ENCODE results near the gene UBAC2. TPM values are rescaled to one million over a fixed set of nuclear protein-coding genes. Genes with fewer than 3 reads are reported as not detected.

Gene UBAC2
- total and polyA plus RNA-seq, 2 of the 4 experiments (the other 2 are of a cell fraction): 20.8 to 36.3 TPM

DNA sequence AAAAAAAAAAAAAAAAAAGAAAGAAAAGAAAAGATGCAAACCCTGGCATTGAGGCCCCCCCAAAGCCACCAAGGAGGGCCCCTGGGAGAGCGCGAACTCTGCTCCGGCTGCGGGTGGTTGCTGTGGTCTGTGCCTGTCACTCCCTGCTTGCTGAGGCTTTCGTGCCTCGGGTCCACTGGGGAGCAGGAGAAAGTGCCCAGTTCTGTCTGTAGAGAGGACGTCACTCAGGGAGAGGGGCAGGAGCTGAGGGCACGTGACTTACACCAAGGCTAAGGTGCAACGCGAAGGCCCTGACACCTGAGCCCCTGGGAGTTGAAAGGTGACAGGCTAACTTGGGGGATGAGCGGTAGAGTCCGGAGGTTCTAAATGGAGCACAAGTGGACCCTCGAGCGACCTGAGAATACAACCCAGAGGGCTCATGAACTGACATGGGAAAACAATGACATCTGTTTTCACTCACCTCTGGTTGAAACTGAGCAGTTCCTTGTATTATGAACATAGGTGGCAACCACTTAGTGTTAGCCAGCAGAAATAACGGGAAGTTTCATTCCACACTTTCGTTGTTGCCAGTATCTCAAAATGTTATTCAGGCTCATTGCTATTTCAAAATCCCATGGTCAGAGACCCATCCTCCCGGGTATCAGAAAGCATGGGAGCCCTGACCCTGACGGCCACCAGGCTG lies 231.4 kb downstream of the UBAC2 start:
- Histone ChIP-seq H4K8ac (ENCODE audit: low read depth in 2 of 2, low read length in 2 of 2) (peak overlapping the region in 1 of 2 experiments; percentile 0; a peak in 1 of 4 replicates), H3K23ac (ENCODE audit: low read depth, low read length) (no peak overlapping the region), H3K14ac (replicated peaks; ENCODE audit: low read depth, low read length) (no peak overlapping the region), H2AFZ (replicated peaks; ENCODE audit: low read length, poor library complexity) (peak overlapping the region; percentile 87), H3K36me3 (ENCODE audit: control insufficient read depth, insufficient read depth, low read length) (no peaks in the 10 kb centered on the region), H2BK120ac (ENCODE audit: low read depth, low read length) (peak overlapping the region; percentile 48; the same call in 1 of the 2 replicates), H2BK20ac (ENCODE audit: low read depth, low read length) (0 out of 2 replicates have a peak overlapping the region, but pooled peaks have one; percentile 11), H4K20me1 (ENCODE audit: insufficient read depth, low read length) (no peaks in the 10 kb centered on the region), H3K9me3 (ENCODE audit: control insufficient read depth, insufficient read depth, low read length) (no peaks in the 10 kb centered on the region), H3K27ac (ENCODE audit: insufficient read depth, low read length) (no peak overlapping the region), H2AK9ac (replicated peaks; ENCODE audit: low read depth, low read length, poor library complexity) (no peak overlapping the region), H3K4ac (ENCODE audit: low read depth, low read length) (peak overlapping the region; percentile 55), H3K4me1 (ENCODE audit: control insufficient read depth, insufficient read depth, low read length) (peaks cover 3% of the 10 kb centered on the region), H3K4me3 (ENCODE audit: insufficient read depth, low read depth, low read length) (no peak overlapping the region), H2AK5ac (ENCODE audit: low read depth, low read length) (peak overlapping the region; percentile 51), H3K9ac (ENCODE audit: low read depth, low read length) (no peak overlapping the region), H3K56ac (ENCODE audit: extremely low read depth, insufficient read depth, low read length) (no peak overlapping the region), H3K79me1 (ENCODE audit: low read depth in 1 of 2, low read length in 2 of 2) (no peaks in the 10 kb centered on the region), H3K27me3 (ENCODE audit: control insufficient read depth, insufficient read depth, low read length) (peaks cover 8% of the 10 kb centered on the region), H3K9me1 (ENCODE audit: insufficient read depth, low read length) (peaks cover 5% of the 10 kb centered on the region; the same call in 1 of the 2 replicates), H3K18ac (ENCODE audit: low read depth, low read length) (no peak overlapping the region), H3K4me2 (ENCODE audit: low read depth, low read length) (peak overlapping the region; percentile 29; the same call in 1 of the 2 replicates), H4K91ac (ENCODE audit: insufficient read depth, low read depth, low read length) (no peak overlapping the region), H4K5ac (ENCODE audit: low read depth, low read length) (no peak overlapping the region), H2BK5ac (ENCODE audit: low read depth, low read length, poor library complexity, severe bottlenecking) (no peak overlapping the region), H2BK15ac (ENCODE audit: low read depth, low read length) (no peak overlapping the region)
- WGBS, 2 experiments (ENCODE audit: extremely low coverage in 2 of 2, insufficient read length in 1 of 2): 80% methylated on average over 1 of the region's 18 CpGs; no CpG with 5 or more reads in 1 of the 2 experiments
- POLR2A ChIA-PET (ENCODE audit: unreplicated experiment): no interaction called here
- dilution Hi-C loops (cut with HindIII; ENCODE audit: low sequenced_read_pairs, unreplicated experiment): no loop called here
- BruUV-seq (replicated peaks): no TSS peak
- CTCF ChIA-PET: interaction anchor here (0.6 kb wide), 1 partner anchor 135 kb away, joined by 4 read pairs; no protein-coding TSS in a partner anchor
- DNase-seq (no peak), ATAC-seq (ENCODE audit: low read depth) (no peak)
- intact Hi-C loops (cut with micrococcal nuclease): no loop called here
- in situ Hi-C loops (cut with MboI; ENCODE audit: low sequenced_read_pairs): no loop called here
- no peak for TF ChIP-seq MAFK (IDR thresholded peaks at IDR 0.05; ENCODE audit: low read depth, low read length)
- no peak for TF ChIP-seq ELK1 (IDR thresholded peaks at IDR 0.05; ENCODE audit: borderline replicate concordance, low read depth, low read length)
- no peak for TF ChIP-seq RFX5 (IDR thresholded peaks at IDR 0.05; ENCODE audit: low read depth, low read length)
- no peak for TF ChIP-seq MXI1 (IDR thresholded peaks at IDR 0.05; ENCODE audit: borderline replicate concordance, low read depth, low read length)
- TF ChIP-seq MAZ (IDR thresholded peaks at IDR 0.05; ENCODE audit: borderline replicate concordance, low read depth, low read length): no peak
- TF ChIP-seq RAD21 (IDR thresholded peaks at IDR 0.05; ENCODE audit: low read length): no peak
- TF ChIP-seq FOS (IDR thresholded peaks at IDR 0.05; ENCODE audit: low read depth, low read length): no peak
- TF ChIP-seq POLR2A (IDR thresholded peaks at IDR 0.05; ENCODE audit: low read depth, low read length): no peak
- no peak for TF ChIP-seq BHLHE40 (IDR thresholded peaks at IDR 0.05; ENCODE audit: low read depth, low read length)
- TF ChIP-seq, protein P1, sequence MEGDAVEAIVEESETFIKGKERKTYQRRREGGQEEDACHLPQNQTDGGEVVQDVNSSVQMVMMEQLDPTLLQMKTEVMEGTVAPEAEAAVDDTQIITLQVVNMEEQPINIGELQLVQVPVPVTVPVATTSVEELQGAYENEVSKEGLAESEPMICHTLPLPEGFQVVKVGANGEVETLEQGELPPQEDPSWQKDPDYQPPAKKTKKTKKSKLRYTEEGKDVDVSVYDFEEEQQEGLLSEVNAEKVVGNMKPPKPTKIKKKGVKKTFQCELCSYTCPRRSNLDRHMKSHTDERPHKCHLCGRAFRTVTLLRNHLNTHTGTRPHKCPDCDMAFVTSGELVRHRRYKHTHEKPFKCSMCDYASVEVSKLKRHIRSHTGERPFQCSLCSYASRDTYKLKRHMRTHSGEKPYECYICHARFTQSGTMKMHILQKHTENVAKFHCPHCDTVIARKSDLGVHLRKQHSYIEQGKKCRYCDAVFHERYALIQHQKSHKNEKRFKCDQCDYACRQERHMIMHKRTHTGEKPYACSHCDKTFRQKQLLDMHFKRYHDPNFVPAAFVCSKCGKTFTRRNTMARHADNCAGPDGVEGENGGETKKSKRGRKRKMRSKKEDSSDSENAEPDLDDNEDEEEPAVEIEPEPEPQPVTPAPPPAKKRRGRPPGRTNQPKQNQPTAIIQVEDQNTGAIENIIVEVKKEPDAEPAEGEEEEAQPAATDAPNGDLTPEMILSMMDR (conservative IDR thresholded peaks at IDR 0.05; ENCODE audit: low read depth, low read length): no peak
- TF ChIP-seq CEBPB (IDR thresholded peaks at IDR 0.05; ENCODE audit: low read depth, low read length): no peak
- TF ChIP-seq SMC3 (IDR thresholded peaks at IDR 0.05; ENCODE audit: low read depth, low read length): no peak
- TF ChIP-seq NFE2L2 (IDR thresholded peaks at IDR 0.05; ENCODE audit: low read depth, low read length): no peak
- no peak for TF ChIP-seq CHD1 (IDR thresholded peaks at IDR 0.05; ENCODE audit: low read depth, low read length)
- TF ChIP-seq USF2 (IDR thresholded peaks at IDR 0.05; ENCODE audit: low read depth, low read length): no peak

All from IMR-90 (cell line).